Measurements from ENCODE around the gene GAS2L3.

- TF ChIP-seq, protein P1, sequence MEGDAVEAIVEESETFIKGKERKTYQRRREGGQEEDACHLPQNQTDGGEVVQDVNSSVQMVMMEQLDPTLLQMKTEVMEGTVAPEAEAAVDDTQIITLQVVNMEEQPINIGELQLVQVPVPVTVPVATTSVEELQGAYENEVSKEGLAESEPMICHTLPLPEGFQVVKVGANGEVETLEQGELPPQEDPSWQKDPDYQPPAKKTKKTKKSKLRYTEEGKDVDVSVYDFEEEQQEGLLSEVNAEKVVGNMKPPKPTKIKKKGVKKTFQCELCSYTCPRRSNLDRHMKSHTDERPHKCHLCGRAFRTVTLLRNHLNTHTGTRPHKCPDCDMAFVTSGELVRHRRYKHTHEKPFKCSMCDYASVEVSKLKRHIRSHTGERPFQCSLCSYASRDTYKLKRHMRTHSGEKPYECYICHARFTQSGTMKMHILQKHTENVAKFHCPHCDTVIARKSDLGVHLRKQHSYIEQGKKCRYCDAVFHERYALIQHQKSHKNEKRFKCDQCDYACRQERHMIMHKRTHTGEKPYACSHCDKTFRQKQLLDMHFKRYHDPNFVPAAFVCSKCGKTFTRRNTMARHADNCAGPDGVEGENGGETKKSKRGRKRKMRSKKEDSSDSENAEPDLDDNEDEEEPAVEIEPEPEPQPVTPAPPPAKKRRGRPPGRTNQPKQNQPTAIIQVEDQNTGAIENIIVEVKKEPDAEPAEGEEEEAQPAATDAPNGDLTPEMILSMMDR (IDR thresholded peaks at IDR 0.05; ENCODE audit: borderline replicate concordance, extremely low read depth, low read length, poor library complexity, severe bottlenecking) = no peak
- TF ChIP-seq EZH2 (IDR thresholded peaks at IDR 0.05; ENCODE audit: borderline replicate concordance, low read depth, low read length, severe bottlenecking) = no peak
Measured at GRCh38 chr12:100566887-100567637, 6.4 kb upstream of the GAS2L3 start.

Data from DND-41 (cell line).